Measurements from ENCODE around the gene TSPAN1. TPM values are rescaled to one million over a fixed set of nuclear protein-coding genes. Genes with fewer than 3 reads are reported as not detected.
"Not testable (repeated sequence)": the region's sequence is repeated elsewhere in the genome, so short reads cannot be mapped to it uniquely, and the experiment has no call there.

Gene TSPAN1
- total and polyA plus RNA-seq, 8 donors = 2.1 to 12.4 (median 6.4) TPM

GRCh38 chr1:46218443-46218842 lies 43.6 kb downstream of the TSPAN1 start:
- no peak overlapping the region for H3K27ac ChIP-seq
- no peak for TF ChIP-seq CTCF (IDR thresholded peaks at IDR 0.05)
- DNase-seq (no peak), ATAC-seq (no peak), FAIRE-seq (no peak)
- intact Hi-C loops (cut with DNase I) = no loop called here
- H3K36me3 ChIP-seq = no peaks in the 10 kb centered on the region
- no peaks in the 10 kb centered on the region for H3K4me1 ChIP-seq
- no peaks in the 10 kb centered on the region for H3K9me3 ChIP-seq
- 77 to 89% methylated on average over 8 of the region's 8 CpGs for WGBS, 2 donors
- H3K4me3 ChIP-seq = no peak overlapping the region
- no peaks in the 10 kb centered on the region for H3K27me3 ChIP-seq

- 58 to 62% methylated on average over 17 to 18 of the region's 18 CpGs for WGBS, 2 donors
- no peak for FAIRE-seq
- no peak for TF ChIP-seq CTCF (IDR thresholded peaks at IDR 0.05)
These were observed 44.9 kb downstream of the TSPAN1 start for GRCh38 chr1:46219551-46220520.

GRCh38 chr1:46220808-46221207 lies 45.9 kb downstream of the TSPAN1 start:
- no peak for TF ChIP-seq CTCF (IDR thresholded peaks at IDR 0.05)
- Histone ChIP-seq H3K4me1 (no peaks in the 10 kb centered on the region), H3K27me3 (no peaks in the 10 kb centered on the region), H3K4me3 (no peak overlapping the region), H3K27ac (no peak overlapping the region), H3K9me3 (no peaks in the 10 kb centered on the region), H3K36me3 (no peaks in the 10 kb centered on the region)
- no peak for ATAC-seq
- DNase-seq = no peak
- intact Hi-C loops (cut with DNase I) = loop anchor here in 1 of 3 donors (5.0 kb wide), 1 partner anchor 189 kb away; no protein-coding TSS in a partner anchor
- 68 to 85% methylated on average over 3 of the region's 3 CpGs for WGBS, 2 donors
- no peak for FAIRE-seq

More at GRCh38 chr1:46219551-46220520, 44.9 kb downstream of the TSPAN1 start:
- Histone ChIP-seq H3K36me3 (no peaks in the 10 kb centered on the region), H3K27me3 (no peaks in the 10 kb centered on the region), H3K4me1 (no peaks in the 10 kb centered on the region), H3K9me3 (no peaks in the 10 kb centered on the region), H3K27ac (no peak overlapping the region), H3K4me3 (no peak overlapping the region)
- DNase-seq = no peak
- intact Hi-C loops (cut with DNase I) = loop anchor here in 1 of 3 donors (5.0 kb wide), 1 partner anchor 188 kb away; no protein-coding TSS in a partner anchor
- no peak for ATAC-seq

GRCh38 chr1:46221749-46222148 lies 46.9 kb downstream of the TSPAN1 start:
- ATAC-seq = no peak
- Histone ChIP-seq H3K9me3 (no peaks in the 10 kb centered on the region), H3K4me1 (no peaks in the 10 kb centered on the region), H3K36me3 (no peaks in the 10 kb centered on the region), H3K27ac (no peak overlapping the region), H3K4me3 (no peak overlapping the region), H3K27me3 (no peaks in the 10 kb centered on the region)
- TF ChIP-seq CTCF (IDR thresholded peaks at IDR 0.05) = no peak
- intact Hi-C loops (cut with DNase I) = loop anchor here in 1 of 3 donors (5.0 kb wide), 1 partner anchor 189 kb away; no protein-coding TSS in a partner anchor
- FAIRE-seq = no peak
- 56 to 66% methylated on average over 4 of the region's 4 CpGs for WGBS, 2 donors
- no peak for DNase-seq

GRCh38 chr1:46223055-46223454 lies 48.2 kb downstream of the TSPAN1 start:
- not testable (repeated sequence) for H3K4me1 ChIP-seq, H3K4me3 ChIP-seq, FAIRE-seq, DNase-seq, H3K9me3 ChIP-seq, H3K27ac ChIP-seq, H3K27me3 ChIP-seq, H3K36me3 ChIP-seq, ATAC-seq
- intact Hi-C loops (cut with DNase I) = loop anchor here in 1 of 3 donors (5.0 kb wide), 1 partner anchor 191 kb away; no protein-coding TSS in a partner anchor
- whole genome bisulfite sequencing, 2 donors = 59 to 62% methylated on average over 11 of the region's 11 CpGs
